GM20000 (cell line): ENCODE results near the gene ECI2.

ENCODE experiments used
- DNase-seq: peaks from one replicate; pipeline ENCODE4 v3.0.0; 2012; ENCODE audit warnings: low spot score
- TF ChIP-seq, protein P1 (sequence below): IDR thresholded peaks from 2 replicates; pipeline ENCODE4 v1.5.1; 2012; ENCODE audit warnings: mild to moderate bottlenecking, control low read depth; ENCODE audit errors: extremely low read depth, missing control alignments

The ECI2 gene

DNA sequence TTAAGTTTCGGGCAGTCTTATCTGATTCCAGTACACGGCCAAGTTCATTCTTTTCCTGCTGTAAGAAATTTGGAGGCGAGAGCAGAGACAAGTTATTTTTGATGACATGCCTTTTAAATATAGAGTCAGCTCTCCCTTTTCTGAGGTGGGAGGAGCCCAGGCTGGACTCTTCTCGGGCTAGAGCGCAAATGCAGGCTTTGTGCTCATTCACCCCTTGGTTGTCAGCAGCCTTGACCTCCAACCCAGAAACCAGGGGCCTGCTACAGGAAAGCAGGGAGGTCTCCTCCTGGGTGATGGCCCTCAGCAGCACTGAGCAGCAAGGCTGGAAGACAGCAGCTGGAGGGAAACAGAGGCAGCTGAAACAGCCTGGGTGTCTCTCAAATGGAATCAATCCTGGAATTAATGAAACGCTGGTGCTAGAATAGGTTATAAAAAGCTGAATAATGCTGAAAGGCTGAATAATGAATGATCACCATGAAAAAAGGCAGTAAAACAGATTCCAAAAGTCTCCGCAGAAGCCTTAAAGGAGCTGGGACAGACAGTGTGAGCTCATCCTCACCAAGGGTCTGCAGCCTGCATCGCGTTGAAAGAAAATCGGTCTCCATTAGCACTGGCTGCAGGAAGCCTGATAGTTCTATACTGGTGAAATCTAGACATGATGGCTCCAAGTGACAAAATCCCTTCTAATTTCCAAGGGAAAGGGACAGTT, 28.2 kb upstream of the ECI2 start:
- no peak for DNase-seq
- TF ChIP-seq, protein P1, sequence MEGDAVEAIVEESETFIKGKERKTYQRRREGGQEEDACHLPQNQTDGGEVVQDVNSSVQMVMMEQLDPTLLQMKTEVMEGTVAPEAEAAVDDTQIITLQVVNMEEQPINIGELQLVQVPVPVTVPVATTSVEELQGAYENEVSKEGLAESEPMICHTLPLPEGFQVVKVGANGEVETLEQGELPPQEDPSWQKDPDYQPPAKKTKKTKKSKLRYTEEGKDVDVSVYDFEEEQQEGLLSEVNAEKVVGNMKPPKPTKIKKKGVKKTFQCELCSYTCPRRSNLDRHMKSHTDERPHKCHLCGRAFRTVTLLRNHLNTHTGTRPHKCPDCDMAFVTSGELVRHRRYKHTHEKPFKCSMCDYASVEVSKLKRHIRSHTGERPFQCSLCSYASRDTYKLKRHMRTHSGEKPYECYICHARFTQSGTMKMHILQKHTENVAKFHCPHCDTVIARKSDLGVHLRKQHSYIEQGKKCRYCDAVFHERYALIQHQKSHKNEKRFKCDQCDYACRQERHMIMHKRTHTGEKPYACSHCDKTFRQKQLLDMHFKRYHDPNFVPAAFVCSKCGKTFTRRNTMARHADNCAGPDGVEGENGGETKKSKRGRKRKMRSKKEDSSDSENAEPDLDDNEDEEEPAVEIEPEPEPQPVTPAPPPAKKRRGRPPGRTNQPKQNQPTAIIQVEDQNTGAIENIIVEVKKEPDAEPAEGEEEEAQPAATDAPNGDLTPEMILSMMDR, result no peak

DNA sequence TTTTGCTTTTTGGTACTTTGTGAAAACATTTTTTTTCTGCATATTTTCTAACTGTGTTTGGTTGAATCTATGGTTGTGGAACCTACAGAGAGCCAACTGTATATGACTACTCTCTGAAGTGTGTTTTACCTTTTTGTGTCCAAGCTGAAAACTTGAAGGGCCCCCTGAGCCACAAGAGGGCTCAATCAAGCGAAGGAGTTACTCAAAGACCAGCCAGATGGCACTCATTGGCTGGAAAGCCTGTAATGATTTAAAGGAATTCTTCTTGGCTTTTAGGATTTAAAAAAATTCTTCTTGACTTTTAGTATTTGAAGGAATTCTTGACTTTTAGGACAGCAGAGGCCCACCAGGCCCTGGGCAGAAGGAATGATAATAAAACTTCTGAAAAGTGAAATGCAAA, 27.0 kb upstream of the ECI2 start:
- DNase-seq, result no peak
- TF ChIP-seq, protein P1, result no peak

DNA sequence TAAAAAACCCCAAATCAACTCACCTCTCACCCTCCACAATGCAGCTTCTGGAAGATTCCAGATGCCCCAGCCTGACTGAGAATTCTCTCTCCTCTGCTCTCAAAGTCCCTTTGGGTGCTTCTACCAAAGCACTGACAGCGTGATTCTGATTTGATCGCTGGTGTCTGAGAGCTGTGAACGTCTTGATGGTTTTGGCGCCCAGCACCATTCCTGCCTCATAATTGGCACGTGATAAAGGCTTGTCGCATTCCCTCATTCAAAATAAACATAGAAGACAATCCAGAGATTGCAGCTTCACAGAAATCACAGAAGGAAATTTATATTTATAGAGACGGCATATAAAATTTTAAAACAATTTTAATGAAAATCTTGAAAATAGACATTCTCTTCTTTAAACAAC, 24.1 kb upstream of the ECI2 start:
- TF ChIP-seq, protein P1, result no peak
- no peak for DNase-seq

DNA sequence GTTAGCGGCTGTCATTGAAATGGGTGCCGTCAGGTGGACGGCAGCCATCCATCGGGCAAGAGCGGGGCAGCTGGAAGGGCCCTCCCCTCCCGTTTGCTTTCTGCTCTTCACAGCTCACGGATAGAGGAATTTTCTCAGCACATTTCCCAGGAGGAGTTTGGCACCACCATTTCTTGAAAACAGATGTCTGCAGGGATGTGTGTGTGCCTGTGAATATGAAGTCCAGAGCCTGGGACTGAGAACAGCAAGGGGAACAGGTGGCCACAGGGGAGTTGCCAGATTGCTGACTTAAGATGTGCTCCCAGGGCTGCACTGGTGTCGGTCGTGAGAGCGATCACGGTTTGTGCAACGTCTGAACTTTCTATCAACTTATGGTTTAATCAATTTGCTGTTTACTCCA, 22.1 kb upstream of the ECI2 start:
- TF ChIP-seq, protein P1, result no peak
- DNase-seq, result no peak

DNA sequence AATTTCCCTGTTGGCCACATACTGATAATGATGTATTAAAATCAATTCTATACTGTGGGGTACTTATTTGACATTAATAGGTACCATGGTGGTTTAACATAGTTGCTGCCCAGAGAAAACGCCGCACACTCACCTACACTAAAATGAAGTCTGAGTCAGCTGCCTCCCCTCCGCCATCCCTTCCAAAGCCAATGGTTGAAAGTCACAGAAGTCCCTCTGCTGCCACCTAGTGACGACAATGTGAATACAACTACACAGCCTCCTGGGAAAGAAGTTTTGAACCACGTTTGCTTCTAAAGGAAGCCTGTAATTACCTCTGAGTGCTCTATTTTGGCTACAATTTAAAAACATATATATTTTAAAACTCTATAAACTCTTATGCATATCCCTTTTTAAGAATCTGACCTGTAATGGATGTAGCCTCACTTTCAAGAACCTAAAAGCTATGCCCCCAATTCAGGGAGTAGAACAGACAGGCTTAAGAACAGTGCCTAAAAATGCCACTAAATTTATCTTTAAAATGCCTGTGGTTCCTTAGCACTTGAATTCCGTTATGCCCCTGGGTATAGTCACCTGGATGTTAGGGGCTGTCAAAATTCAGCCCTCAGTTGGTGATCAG, 20.6 kb upstream of the ECI2 start:
- DNase-seq, result peak; percentile 71

DNA sequence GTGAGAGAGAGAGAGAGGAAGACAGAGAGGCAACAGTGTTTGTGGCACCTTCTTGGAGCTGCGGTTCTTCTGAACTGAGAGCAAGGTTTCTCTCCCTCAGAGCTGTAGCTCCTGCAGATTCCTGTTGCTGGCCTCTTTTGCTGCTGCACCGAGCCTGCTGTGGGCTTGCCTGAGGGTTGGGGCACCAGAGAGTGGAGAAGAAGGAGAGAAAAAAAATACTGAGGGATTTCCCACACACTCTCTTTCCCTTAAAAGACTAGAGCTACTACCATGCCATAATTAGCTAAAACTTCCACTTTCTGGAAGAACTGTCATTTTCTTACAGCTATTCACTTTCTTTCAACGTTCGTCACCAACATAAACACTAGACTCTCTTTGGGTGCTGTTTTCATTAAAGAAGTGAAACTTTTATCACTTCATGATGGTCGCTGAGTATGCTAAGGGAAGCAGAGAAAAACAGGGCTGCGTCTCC, 18.2 kb upstream of the ECI2 start:
- no peak for DNase-seq
- TF ChIP-seq, protein P1, result no peak

More for the DNA sequence above, 20.6 kb upstream of the ECI2 start:
- TF ChIP-seq, protein P1, result peak; percentile 66

DNA sequence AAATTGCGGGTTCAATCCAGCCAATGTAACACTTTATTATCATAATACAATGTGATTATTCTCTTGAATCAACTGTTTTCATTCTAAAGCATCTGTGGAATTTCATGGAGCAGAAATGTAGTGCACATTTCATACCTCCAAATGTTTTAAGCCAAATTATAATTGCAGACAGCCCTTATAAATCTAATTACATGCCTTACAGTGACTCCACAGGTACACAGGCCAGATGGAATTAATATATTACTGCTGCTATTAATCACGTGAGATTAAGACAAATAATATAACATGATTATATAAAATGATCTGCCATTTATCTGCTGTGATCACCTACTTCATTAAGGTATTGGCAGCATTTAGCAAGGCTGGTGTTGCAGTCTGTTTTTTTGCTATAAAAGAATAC, 9.7 kb upstream of the ECI2 start:
- DNase-seq, result no peak
- TF ChIP-seq, protein P1, result no peak
